SU-DHL-6 (cell line): ENCODE results near the gene SMYD2.
"Not testable (repeated sequence)": the region's sequence is repeated elsewhere in the genome, so short reads cannot be mapped to it uniquely, and the experiment has no call there.

Experiments used
- H2AFZ ChIP-seq: fragments of 200-600 bp; sonication (generic); 2 replicates; pipeline ENCODE4 v1.6.1; 2014; ENCODE audit warnings: low read depth, mild to moderate bottlenecking, moderate library complexity, mixed read lengths, antibody characterized with exemption, low read length; ENCODE audit not compliant: severe bottlenecking
- H3F3A ChIP-seq: fragments of 200-600 bp; shearing (Covaris generic); 2 replicates; pipeline ENCODE4 v1.6.0; 2016; ENCODE audit warnings: antibody characterized with exemption, mild to moderate bottlenecking; ENCODE audit not compliant: insufficient read depth
- H3K27ac ChIP-seq: fragments of 200-600 bp; sonication (generic); 2 replicates; pipeline ENCODE4 v1.5.1; 2016; ENCODE audit warnings: low read depth, mild to moderate bottlenecking, low read length, moderate library complexity, mixed read lengths
- H3K27me3 ChIP-seq: fragments of 200-600 bp; sonication (generic), shearing (Covaris generic); 2 replicates; pipeline ENCODE4 v1.6.0; 2014; ENCODE audit warnings: mild to moderate bottlenecking, low read length
- H3K36me3 ChIP-seq: fragments of 200-600 bp; sonication (generic); 2 replicates; pipeline ENCODE4 v1.6.1; 2014; ENCODE audit warnings: mild to moderate bottlenecking, low read length, mixed read lengths
- H3K4me2 ChIP-seq: fragments of 300-600, 200-600 bp; shearing (Covaris generic), sonication (generic); 2 replicates; pipeline ENCODE4 v1.6.0; 2014; ENCODE audit warnings: low read length, low read depth, mild to moderate bottlenecking; ENCODE audit not compliant: poor library complexity, severe bottlenecking
- H3K4me3 ChIP-seq: fragments of 200-600 bp; sonication (generic); 2 replicates; pipeline ENCODE4 v1.5.1; 2014; ENCODE audit warnings: antibody characterized with exemption, low read length, mild to moderate bottlenecking, mixed read lengths; ENCODE audit not compliant: insufficient read depth, poor library complexity, severe bottlenecking
- H3K79me2 ChIP-seq: fragments of 200-600 bp; sonication (generic); 2 replicates; pipeline ENCODE4 v1.6.1; 2014; ENCODE audit warnings: mild to moderate bottlenecking, low read length, moderate library complexity; ENCODE audit not compliant: insufficient read depth
- H3K9ac ChIP-seq: fragments of 200-600 bp; sonication (generic); 2 replicates; pipeline ENCODE4 v1.7.0; 2014; ENCODE audit warnings: mild to moderate bottlenecking, low read length
- H3K9me2 ChIP-seq: fragments of 200-600 bp; sonication (generic); replicated peaks from 2 replicates; pipeline ENCODE4 v1.6.1; 2014; ENCODE audit warnings: low read length; ENCODE audit not compliant: insufficient read depth
- H3K9me3 ChIP-seq: fragments of 200-600 bp; sonication (generic); 2 replicates; pipeline ENCODE4 v1.6.1; 2014; ENCODE audit warnings: low read length, mixed read lengths; ENCODE audit not compliant: insufficient read depth
- H4K20me1 ChIP-seq: fragments of 200-600 bp; sonication (generic); 2 replicates; pipeline ENCODE4 v1.6.1; 2014; ENCODE audit warnings: low read depth, mild to moderate bottlenecking, antibody characterized with exemption, low read length, moderate library complexity, mixed read lengths
- CTCF ChIP-seq: fragments of 200-600 bp; sonication (generic); IDR thresholded peaks from one replicate; pipeline ENCODE4 v1.5.1; 2017; ENCODE audit warnings: antibody characterized with exemption, mild to moderate bottlenecking, low read length, moderate library complexity; ENCODE audit not compliant: insufficient read depth, poor library complexity, severe bottlenecking
- EZH2phosphoT487 ChIP-seq: fragments of 200-600 bp; sonication (generic), shearing (Covaris generic); conservative IDR thresholded peaks from 2 replicates; pipeline ENCODE4 v1.6.1; 2018; ENCODE audit warnings: mild to moderate bottlenecking, antibody characterized with exemption, low read length, moderate library complexity, mixed read lengths

SMYD2 gene

DNA sequence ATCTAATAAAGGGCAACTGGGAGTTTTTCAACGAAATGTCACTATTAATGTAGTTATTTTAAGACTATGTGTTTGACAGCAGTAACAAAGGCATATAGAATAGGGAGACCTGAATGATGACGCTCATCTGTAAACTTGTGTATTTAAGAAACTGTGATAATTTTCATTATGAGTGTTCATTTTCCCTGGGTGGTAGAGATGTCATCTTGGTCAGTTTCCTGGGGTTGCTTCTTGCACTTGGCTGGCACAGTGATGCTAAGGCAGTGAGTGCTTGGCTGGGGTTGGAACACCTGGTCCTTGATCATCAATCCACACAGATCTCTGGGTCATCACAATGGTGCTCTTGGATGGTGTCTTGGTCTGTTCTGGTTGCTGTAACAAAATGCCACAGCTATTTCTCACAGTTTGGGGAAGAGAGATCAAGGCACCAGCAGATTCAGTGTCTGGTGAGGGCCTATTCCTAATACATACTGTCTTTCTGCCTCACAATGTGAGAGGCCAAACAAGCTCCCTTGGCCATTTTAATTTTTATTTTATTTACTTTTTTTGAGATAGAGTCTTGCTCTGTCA is 7.9 kb upstream of the SMYD2 start:
- Histone ChIP-seq H3K4me2 (no peak overlapping the region), H3K27ac (no peak overlapping the region), H3K9me2 (no peaks in the 10 kb centered on the region), H3K79me2 (no peaks in the 10 kb centered on the region), H3K36me3 (no peaks in the 10 kb centered on the region), H3K27me3 (no peaks in the 10 kb centered on the region), H3K9me3 (no peaks in the 10 kb centered on the region), H4K20me1 (no peaks in the 10 kb centered on the region), H3K4me3 (no peak overlapping the region), H3F3A (no peaks in the 10 kb centered on the region), H2AFZ (no peak overlapping the region), H3K9ac (no peak overlapping the region)
- TF ChIP-seq EZH2phosphoT487 (no peak), CTCF (no peak)

- H4K20me1 ChIP-seq, H2AFZ ChIP-seq, H3F3A ChIP-seq, H3K27ac ChIP-seq, H3K79me2 ChIP-seq, H3K4me3 ChIP-seq, H3K36me3 ChIP-seq, H3K9me2 ChIP-seq, H3K27me3 ChIP-seq, H3K9me3 ChIP-seq, H3K4me2 ChIP-seq, H3K9ac ChIP-seq: not testable (repeated sequence)
Measured at GRCh38 chr1:214275700-214276099, 5.3 kb upstream of the SMYD2 start.

- Histone ChIP-seq H3K4me3 (no peak overlapping the region), H3K9me3 (no peaks in the 10 kb centered on the region), H3K4me2 (no peak overlapping the region)
Measured at GRCh38 chr1:214276786-214277185, 4.2 kb upstream of the SMYD2 start.

More at GRCh38 chr1:214276786-214277185, 4.2 kb upstream of the SMYD2 start:
- H2AFZ ChIP-seq, result no peak overlapping the region
- no peaks in the 10 kb centered on the region for H3K36me3 ChIP-seq
- no peak overlapping the region for H3K27ac ChIP-seq
- no peak overlapping the region for H3K9ac ChIP-seq
- H3K27me3 ChIP-seq, result no peaks in the 10 kb centered on the region
- H4K20me1 ChIP-seq, result no peaks in the 10 kb centered on the region
- peaks cover 9% of the 10 kb centered on the region; the same call in 1 of the 2 replicates for H3F3A ChIP-seq
- TF ChIP-seq CTCF, result no peak
- no peak for TF ChIP-seq EZH2phosphoT487
- H3K79me2 ChIP-seq, result peaks cover 2% of the 10 kb centered on the region; the same call in 1 of the 2 replicates
- no peaks in the 10 kb centered on the region for H3K9me2 ChIP-seq
